ENCODE measurements around the gene SEPTIN11. TPM values are rescaled to one million over a fixed set of nuclear protein-coding genes. Genes with fewer than 3 reads are reported as not detected.
"Not testable (repeated sequence)": the region's sequence is repeated elsewhere in the genome, so short reads cannot be mapped to it uniquely, and the experiment has no call there.

The SEPTIN11 gene
- polyA plus RNA-seq, 5 donors, result 121 to 171 (median 164) TPM

DNA sequence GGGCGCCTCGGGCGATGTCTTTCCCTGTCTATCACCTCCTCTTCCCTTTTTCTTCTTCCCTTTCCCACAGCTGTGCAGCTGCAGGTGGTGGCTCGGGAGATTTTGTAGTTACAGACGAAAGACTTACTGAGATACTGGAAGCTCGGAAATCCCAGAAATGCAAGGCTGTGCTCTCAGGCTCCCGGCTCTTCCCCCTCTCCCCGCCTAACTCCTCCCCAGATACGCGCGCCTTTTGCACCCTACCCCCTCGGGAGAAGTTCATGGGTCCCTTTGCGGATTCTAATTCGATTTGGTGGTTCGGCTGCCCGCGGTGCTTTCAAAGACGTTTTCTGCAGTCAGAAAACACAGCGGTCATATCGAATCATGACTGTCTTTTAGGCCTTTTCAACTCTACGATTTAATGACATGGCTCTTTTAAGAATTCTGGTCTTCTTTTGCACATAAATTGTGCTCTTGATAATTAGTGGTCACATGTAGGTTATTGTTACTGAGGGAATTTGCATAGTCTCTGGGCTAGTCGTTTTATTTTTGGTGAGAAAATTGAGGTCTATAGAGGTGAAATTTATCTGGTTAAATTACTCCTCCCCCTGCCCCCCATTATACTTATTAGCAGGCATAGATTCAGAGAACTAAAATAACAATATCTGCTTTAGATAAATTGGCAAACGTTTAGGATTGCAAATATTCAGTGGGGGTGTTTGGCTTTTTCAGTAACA is 1.6 kb downstream of the SEPTIN11 start:
- no peak for DNase-seq

DNA sequence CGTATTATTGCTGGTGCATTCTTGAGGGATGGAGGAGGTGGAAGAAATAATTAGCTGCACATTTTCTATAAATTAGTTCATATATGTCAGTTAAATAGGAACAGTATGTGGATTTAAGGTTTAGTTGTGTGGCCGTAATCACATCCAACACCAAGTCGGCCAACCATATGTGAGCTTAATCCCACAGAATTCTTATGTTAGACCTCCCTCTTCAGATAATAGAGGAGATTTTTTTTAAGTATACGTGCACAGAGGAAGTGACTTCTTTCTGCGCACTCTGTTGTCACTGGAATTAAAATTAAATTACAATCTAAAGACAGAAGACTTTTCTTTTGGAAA is 2.1 kb downstream of the SEPTIN11 start:
- DNase-seq, result no peak

DNA sequence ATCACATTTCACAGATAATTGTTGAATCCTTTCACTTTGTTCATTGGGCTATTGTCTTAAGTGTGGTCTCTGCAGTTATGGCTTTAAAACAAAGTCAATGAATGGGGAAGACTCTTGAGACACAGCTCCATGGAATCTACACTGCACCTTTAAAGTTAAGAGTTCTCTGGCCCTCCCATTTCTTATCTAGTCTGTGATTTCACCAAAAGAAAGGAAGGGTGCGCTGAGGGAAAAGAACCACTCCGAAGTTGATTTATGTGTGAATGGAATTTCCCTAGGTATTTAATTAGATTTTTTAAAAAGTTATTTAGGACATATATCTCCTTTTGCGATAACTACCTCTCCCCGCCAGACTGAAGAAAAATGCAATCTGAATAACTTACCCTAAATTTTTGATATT is 2.5 kb downstream of the SEPTIN11 start:
- DNase-seq, result no peak

DNA sequence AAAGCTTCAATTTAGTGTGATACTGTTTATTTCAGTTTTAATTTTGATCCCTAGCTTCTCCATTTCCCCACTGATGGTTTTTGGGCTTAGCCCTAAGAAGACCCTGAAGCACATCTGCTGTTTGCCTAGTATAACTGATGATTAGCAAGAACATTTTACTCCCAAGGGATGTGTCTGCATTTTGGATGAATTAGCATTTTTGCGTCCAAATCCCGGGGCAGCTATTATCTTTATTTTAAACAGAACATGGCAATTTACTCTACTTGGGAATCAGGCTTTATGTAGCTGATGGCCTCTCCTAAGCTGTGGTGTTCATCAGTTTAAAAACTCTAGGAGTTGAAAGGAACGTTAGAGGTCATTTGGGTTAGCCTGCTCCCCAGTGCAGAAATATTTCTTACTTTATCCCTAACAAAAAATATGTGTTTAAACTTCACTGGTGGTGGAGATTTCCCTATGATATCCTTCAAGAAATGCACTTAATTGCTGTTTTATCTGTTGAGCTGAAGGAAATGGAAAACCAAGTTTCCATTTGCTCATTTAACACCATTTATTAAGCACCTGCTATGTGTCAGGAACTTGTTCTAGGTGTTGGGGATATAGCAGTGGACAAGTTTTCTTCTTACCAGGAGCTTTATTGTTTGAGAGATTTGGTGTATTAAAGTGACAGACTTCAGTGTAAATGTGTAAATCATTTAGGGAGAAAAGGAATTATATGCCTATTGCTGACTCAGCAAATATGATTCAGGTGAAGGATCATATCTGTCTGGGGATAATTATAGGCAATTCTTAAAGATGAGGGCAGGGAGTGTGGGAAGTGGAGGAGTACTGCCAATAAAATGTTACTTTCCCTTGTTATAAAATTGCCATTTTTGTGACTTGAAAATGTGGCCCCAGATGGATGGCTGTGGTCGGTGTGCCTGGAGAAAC is 3.4 kb downstream of the SEPTIN11 start:
- no peak for DNase-seq

DNA sequence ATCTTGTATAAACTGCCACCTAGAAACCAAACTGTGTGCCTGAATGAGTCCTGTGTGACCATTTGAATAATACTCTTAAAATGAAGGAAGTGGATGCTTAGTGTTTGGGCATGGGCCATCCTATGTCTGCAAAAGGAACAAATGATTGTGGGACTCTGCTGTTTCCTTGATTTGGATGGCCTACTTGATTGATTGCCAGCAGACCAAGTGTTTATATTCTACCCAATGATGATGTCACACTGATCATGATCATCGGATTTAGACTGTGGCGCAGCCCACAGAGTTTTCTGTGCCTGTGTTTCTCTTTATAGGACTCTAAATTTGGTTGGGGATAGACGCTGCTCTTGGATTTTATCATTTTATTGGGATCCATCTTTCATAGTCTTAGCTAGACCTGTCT is 4.4 kb downstream of the SEPTIN11 start:
- DNase-seq, result no peak

DNA sequence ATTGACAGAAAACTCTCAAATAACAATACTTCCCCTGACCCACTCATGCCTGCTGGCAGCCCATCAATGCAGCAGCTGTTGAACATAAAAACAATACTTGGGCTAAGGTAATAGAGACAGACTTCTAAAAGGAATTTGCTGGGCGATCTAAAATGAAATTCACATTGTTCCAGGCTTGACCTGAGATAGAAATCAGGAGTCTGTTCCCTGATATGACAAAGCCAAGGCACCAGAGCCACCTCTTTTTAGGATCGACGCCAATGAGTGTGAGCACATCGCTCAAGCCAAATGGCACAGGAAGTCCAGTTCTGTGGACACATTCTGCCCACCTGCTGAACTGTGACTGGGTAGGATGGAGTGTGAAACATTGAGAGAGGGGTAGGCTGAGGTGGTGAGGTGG is 4.9 kb downstream of the SEPTIN11 start:
- no peak for DNase-seq

DNA sequence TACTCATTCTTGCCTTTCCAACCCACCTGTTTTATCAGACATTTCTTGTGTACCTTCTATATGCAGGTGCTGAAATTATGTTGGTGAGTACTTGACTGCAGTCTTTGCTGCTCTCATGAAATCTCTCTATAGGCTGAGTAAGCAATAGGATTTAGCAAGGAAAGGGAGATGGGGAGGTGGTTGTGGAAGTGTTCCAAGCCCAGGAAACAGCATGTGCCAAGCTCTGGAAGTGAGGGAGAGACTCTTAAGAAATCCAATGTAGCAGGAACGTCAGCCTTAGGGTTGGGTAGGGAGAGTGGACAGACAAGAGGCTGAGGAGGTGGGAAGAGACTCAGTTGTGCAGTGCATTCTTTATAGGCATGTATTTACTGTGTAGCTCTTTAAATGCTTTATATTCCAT is 5.6 kb downstream of the SEPTIN11 start:
- DNase-seq, result peak; percentile 51 to 53

DNA sequence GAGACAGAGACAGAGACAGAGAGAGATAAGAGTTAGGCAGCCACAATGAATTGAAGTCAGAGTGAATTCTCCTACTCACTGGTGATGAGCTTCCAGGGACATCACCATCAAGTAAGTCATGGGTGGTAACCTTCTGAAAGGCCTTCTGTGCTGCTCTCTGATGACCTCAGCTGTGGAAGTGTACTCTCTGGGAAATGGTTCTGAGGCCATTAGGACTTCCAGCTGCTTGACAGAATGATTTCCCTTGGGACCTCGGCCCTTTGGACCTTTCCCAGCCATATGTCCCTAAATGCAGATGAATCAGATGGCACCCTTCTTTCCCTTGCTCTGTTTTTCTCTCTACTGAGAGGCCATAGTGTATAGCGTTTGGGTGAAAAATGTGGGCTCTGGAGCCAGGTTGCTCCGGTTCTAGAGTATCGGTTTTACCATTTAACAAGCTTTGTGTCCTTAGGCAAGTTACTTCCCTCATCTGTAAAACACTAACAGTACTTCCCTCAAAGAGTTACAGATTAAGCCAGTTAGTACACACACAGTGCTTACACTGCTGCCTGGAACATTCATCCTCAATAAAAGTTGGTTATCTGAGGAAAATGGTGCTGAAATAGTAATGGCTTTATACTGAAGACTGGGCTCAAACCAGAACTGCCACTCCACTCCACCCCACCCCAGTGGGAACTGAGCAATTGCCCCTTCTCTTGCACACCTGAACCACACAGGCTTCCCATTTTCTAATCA is 7.6 kb downstream of the SEPTIN11 start:
- no peak for DNase-seq

DNA sequence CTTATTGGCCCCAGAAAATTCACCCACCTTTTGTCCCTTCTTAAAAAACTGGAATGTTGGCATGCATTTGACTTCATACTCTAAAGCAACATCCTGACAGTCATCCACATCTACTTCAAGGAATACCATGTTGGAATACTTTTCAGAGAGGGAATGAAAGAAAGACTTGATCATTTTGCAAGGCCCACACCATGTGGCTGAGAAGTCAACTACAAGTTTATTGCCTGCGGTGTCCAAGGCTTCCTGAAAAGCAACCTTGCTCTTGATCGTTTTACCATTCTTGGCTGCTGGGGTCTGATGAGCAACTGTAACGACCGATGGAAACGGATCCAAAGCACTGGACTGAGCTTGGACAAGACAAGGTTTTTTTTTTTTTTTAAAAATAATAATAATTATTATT is 9.3 kb downstream of the SEPTIN11 start:
- no peak for DNase-seq

DNA sequence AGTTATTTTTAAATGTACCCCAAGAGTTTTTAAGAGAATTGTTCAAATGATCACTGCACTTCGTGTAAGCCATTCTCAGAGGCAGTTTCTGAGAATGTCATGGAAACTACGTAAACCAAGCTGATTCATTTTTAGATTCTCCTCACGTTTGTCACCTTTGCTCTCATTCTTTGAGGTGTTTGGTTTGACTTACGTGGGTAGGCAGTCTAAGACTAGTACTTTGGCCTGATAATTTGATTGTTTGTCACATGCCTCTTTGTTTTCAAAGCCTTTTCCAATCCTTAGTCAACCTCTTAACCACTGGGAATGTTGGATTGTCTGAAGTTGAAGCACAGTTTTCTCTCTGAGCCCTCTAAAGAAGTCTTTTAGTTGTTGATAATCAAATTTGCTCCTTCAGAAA is 10.5 kb downstream of the SEPTIN11 start:
- no peak for DNase-seq

DNA sequence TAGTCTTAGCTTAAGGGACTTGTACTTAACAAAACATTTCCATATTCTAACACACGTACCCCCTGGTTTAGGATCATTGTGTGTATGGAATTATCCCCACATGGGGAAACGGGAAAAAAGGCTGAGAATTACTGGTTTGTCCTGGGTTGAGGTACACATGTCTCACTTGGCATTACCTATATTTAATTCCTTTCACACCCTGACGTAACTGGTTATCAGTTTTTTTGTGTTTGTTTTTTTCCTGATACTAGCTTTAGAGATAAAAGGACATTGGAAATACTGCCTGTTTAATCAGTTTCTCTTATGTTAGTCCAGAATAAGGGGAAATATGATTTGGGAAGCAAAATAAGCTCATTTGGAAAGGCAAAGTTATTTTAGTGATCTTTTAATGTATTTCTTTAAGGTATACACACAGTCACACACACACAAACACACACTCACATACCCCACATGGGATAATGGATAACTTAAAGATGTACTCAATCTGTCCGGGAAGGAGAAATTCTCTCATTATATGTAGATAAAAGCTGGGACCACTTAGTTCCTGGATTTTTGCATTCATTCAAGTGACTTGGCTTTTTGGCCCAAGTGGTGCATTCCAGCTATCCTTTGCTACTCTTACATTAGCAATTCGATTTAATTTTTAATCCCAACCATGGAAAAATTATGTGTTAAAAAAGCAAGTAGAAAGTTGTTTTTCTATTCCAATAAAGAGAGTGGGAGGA is 13.0 kb downstream of the SEPTIN11 start:
- DNase-seq, result no peak

DNA sequence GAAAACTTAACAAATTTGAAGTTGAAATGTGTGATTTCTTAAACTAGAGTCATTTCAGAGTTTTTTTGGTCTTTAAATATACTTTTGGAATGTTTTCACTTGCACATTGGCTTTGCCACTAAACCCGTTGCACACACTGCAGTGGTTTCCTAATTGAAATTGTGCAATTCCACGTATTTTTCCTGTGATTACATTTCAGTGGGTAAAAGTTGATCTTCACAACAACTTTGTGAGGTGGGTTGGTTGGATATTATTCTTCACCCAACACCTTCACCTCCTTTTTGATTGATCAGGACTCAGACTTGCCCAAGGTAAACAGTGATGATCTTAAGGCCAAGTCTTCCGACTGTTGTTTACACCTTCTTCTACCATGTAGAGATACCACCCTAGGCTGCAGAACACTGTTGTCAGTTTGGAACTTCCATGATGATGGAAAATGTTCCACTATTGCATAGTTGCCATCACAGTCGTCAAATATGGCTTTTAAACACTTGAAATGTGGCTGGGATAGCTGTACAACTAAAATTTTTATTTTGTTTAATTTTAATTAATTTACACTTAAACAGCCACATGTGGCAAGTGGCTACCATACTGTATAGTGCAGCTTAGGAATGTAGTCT is 13.7 kb downstream of the SEPTIN11 start:
- no peak for DNase-seq

DNA sequence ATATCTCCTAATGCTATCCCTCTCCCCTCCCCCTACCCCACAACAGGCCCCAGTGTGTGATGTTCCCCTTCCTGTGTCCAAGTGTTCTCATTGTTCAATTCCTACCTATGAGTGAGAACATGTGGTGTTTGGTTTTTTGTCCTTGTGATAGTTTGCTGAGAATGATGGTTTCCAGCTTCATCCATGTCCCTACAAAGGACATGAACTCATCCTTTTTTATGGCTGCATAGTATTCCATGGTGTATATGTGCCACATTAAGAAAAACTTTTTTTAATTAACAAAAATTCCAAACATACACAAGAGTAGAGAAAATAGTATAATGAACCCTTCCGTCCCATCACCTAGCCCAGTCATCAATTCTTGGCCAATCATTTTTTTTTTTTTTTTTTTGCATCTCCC is 14.4 kb downstream of the SEPTIN11 start:
- not testable (repeated sequence) for DNase-seq

DNA sequence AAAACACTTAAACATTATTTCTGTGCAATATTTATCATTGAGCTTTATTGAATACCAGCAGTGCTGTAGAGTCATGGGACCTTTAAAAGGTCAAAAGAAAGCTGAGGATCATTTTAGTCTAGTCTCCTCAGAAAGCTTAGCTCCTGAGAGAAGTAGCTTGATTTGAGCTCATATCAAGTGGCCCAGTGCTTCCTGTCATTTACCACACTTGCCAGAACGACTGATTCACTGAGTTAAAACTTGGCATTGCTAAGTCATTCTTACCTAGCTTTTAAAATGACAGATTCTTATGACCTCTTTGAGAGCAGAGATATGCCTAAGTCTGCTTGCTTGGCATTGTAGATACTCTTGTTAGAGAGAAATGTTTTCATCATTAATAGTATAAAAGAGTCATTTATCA is 15.2 kb downstream of the SEPTIN11 start:
- DNase-seq, result no peak

DNA sequence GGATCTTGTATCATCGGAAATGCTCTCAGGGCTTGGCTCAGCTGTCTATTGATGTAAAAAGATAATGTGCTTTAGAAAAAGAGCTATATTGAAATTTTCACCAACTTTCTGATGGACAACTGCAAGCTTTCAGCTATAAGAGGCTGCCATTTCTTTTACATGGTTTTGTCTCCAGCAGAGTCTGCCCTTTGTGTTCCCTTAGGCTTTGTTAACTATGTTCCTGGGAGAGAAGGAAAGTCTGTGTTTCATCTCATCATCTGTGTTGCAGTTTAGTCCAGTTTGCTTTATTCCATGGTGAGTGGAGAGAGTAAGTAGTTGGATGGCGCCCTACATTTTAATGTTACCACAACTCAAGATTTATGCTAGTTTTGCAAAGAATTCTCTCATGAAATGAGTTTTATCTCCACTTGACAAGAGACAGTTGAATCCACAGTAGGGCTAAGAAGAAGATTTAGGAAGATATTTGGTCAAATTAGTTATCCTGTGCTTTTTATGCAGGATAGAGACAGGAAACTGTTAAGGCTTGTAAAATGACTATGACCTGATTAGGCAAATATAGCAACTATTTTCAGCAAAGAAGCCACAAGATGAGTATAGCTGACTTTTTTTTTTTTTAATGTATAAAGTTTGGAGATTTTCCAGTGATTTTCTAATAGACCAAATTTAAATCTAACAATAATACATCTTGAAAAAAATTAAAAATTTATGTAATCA is 16.5 kb downstream of the SEPTIN11 start:
- DNase-seq, result no peak

DNA sequence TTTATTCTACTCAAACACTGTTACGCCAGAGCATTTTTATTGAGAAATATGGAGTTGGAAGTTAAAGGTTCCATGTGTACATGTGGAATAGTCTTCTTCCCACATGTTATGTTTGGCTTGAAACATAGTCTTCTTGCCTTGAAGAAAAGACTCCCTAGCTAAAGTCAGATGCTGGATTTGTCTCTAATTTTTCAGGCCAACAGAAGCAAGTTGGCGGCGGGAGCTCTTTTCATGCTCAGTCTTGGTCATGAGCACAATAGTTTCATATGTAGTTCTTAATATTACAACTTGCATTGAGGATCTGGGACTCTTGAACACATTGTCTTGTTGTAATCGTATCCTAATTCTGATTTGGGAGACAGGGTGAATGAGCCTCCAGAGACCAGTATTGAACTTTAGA is 19.4 kb downstream of the SEPTIN11 start:
- DNase-seq, result no peak

DNA sequence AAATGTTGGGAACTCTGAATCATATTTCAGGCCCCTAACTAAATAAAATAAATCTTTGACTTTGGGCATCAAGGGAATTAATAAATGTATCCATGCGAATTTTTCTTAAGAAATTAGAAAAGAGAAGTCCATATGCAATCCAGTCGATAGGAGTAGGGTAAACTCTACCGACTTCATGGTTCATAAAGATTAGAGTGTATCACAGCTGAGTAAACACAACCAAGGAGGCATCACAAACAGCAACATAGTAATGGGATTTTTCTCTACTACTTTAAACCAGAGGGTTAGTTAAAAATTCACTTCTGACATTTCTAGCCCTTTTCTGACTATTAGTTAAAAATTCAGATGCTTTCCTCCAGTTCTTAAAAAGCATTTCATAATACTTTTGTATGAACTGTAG is 19.9 kb downstream of the SEPTIN11 start:
- DNase-seq, result no peak

DNA sequence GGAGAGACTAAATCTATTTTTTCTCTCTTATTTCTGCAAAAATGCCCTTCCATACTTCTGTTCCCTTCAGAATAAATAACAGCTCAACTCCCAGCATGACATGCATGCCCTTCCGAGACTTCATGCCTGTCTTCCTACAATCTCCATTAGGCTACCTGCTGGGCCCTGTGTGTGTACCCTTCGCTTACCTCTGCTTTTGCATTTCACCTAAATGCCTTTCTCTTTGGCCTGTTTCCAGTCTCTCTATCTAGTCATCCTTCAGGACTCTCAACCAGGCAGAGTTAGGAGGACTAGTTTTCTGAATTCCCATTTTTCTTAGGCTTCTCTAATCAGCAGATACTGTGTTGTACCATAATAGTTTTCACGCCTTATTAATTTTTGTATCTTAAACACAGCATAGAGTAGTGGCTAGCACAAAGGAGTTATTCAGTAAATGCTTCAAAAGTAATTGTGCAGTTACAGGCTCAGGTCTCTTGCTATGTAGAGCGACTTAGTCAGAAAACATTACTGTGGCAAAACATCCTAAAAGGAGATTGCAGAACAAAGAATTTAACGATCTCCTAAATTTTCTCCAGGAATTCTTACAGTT is 20.5 kb downstream of the SEPTIN11 start:
- DNase-seq, result no peak

DNA sequence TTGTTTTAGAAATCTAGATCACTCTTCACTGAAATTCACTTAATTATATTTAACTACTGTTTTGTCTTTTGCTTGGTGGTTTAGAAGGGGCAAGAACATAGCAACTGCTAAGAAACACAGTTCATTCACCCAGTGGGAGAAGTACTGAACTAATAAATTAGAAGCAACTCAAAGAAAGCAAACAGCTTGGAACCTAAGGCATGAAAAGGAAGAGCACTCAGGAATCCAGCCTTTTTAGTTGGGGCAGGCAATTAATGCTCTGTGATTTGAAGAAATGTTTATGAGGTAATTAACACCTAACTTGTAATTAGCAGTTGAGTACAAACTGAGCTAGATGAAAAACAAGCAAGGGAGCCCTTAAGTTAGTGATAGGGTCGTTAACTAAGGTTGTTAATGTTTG is 22.8 kb downstream of the SEPTIN11 start:
- DNase-seq, result no peak

DNA sequence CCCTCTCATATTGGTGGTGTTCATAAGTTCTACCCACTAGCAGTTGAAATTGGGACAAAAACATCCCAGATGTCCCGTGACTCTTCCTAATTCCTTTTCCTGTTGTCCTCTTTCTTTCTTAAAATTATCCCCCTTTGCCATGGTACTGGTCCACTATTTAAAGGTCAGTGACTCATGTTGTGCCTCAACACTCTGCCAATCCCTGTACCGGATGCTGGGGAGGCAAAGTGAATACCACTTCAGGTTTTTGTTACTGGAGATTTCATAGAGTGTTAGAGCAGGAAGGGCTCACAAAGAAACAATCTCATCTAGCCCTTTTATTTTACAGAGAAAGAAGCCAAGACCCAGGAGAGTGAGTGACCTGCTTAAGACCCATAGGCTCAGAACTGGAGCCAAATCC is 24.6 kb downstream of the SEPTIN11 start:
- DNase-seq, result no peak

Measured in right lung (tissue), 5 donors.